Hematopoietic multipotent progenitor cell treated with erythropoietin and hydrocortisone succinate and interleukin-3 and kit ligand, for 15 days (in vitro differentiated cells): ENCODE results near the gene CLMN.

ENCODE experiments used
- DNase-seq: peaks from one replicate; pipeline ENCODE4 v3.0.0-alpha.2; 2015; ENCODE audit warnings: low spot score

CLMN gene

DNA sequence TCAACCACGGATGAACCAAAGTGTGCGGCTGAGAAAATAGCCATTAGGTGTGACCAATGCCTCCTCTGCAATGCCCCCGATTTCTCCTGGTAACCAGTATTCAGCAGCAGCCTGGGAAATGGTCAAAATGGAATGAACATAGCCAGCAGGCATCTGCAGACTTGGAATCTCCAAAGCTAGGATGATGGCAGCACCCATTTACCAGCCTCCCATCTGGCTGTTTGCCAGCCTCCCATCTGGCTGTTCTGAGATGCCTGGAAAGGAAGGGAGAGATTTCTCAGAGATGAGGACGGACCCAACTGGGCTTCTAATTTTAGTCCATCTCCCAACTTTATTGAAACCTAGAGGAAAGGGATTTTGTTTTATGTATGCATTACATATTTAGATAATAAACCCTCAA lies 16.2 kb downstream of the CLMN start:
- DNase-seq: no peak

DNA sequence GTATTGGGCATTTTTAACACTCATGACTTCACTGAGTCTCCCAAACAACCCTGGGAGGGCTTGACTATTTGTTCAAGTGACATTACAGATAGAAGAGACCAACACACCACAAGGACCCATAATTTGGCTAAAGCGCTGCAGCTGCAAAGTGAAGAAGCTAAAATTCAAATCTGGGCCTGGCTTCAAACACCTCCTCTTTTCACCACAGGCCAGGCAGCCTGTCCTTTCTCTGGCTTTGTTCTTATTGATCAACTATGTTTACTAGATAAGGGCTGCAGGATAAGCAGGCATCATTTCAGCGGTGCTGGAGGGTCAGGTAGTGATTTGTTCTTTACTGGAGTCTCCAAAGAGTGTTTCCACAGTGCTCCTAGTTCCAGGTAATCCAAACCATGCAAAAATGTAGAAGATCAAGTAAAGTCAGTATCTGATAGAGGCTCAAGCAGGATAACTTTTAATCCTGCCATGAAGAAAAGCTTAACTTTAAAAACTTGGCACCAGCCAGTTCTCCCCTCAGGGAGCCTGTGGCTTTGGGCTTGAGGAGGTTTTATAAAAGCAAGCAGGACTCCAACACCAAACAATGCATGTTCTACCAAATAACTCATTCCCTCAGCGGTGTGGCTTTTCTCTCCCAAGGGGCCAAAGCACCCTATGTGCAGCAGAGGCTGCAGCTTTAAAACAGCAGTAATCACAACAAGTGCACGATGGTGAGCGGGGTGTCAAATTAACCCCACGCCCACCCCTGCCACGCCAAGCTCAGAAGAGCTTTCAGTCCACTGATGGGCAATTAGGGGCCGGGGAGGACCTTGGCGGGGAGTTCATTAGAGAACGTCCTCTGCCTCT lies 16.8 kb downstream of the CLMN start:
- no peak for DNase-seq

DNA sequence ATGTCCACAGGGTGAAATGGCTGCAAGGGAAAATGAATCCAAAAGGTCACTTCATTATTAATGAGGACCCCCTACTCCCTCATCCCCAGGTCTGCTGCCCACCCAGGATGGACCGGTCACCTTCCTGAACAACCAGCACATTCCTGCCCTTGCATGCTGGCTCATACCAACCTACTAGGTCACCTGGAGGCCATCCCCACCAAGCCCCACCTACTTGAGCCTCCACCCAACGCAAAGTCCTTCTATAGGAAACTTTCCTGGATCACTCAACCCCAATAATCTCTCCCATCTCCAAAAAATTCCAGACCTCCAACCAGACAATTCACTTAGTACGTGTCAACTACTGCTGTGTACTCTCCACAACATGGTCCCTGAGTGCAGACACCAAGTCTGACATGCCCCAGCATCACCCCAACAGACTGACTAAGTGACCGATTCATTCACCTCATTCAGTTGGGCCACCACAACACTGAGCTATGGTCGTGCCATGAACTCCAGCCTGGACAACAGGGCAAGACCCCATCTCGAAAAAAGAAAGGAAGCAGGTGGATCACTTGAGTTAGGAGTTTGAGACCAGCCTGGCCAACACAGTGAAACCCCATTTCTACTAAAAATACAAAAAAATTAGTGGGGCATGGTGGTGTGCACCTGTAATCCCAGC lies 18.1 kb downstream of the CLMN start:
- DNase-seq: no peak

DNA sequence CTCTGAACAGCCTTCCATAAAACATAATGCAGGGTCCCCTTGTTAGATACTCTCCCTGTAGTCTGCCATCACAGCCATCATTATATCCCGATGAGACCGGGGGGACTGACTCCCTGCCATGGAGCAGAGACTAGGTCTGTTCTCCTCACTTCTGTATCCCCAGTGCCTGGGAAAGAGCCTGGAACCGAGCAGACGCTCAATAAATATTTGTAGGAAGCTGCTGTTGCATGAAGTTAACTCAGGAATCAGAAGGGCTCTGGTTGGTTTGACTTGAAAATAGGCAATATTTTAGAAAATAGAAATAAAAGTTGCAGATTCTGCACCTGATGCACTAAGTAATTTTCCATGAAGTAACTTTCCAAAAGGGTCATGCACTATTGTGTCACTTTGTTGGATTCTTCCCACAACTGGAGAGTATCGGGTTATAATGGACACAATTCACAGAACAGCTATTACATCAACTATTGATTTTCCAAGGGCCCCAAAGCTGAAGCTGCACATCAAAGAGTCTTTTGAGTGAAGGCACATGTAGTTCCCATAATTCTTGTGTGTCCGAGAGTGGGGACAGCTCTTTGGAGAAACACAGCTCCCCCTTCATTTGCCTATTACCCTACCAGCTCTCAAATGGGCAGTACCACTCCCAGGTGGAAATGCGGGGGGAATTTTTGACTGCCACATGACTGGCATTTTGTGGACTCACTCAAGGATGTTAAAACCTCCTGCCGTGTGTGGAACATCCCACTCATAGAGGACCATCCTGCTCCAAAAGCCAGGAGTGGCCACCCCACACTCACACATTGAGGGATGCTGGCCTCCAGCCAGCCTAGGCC lies 18.8 kb downstream of the CLMN start:
- DNase-seq: no peak

GRCh38 chr14:95300002-95300696 lies 19.6 kb downstream of the CLMN start:
- no peak for DNase-seq

GRCh38 chr14:95299271-95299670 lies 20.4 kb downstream of the CLMN start:
- DNase-seq: no peak

GRCh38 chr14:95297832-95298231 lies 21.9 kb downstream of the CLMN start:
- DNase-seq: no peak

- DNase-seq: no peak
Observed at GRCh38 chr14:95296966-95297365, 22.7 kb downstream of the CLMN start.

DNA sequence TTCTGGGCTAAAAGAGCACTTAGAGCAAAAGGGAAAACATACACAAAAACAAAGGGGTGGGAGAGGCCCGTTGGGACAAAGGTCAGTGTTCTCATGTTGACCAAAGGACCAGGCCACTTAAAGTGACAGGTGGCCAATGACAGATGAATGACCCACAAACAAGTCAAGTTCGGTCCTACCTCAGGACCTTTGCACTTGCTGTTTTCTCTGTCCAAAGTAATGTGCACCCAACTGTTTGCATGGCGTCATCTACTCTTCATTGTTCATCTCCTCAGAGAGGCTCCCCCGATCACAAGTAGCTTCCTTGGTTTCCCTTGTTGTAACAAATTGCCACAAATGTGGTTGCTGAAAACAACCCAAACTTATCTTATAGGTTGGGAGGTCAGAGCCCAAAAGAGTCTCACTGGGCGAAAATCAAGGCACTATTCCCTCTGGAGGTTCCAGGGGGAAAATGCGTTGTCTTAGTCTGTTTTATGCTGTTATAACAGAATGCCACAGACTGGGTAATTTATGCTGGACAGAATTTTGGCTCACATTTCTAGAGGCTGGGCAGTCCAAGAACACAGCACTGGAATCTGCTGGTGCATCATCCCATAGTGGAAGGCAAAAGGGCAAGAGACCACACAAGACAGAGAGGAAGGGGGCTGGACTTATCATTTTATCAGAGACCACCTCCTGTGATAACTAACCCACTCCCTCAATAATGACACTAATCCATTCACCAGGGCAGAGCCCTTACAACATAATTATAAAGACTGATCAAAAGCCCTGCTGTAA lies 23.9 kb downstream of the CLMN start:
- DNase-seq: no peak

DNA sequence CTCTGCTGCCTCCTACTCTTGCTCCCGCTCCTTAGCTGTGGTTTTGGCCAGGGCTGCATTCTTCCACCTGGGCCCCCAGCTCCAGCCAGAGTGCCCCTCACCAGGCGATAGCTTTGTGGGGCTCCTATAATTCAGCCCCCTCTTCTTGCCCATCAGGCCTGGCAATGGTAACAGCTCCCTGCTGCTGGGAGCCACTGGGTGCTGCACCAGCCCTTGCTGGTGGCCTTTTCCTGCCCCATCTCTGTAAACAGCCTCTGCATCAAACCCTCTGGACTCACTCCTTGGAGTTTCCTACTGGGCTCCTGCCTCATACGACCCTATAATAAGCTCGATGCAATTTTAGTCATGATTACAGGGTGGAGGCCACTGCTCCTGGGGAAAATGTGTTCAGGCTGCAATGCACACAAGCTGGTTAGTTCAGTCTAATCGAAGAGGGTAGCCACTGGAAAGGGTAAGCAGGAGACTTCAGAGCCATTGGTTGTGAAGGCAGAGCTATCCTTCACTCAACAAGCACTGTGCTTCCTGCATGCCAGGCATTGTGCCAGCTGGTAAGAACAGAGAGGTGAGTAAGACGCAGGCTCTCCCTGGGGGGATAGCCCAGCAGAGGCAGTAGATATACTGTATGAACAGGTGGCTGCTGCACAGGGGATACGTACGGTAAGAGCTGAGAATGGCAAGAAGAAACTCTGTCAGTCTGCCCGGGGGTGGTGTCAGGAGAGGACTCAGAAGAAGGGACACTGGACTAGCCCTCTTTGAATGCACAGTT lies 24.7 kb downstream of the CLMN start:
- no peak for DNase-seq

DNA sequence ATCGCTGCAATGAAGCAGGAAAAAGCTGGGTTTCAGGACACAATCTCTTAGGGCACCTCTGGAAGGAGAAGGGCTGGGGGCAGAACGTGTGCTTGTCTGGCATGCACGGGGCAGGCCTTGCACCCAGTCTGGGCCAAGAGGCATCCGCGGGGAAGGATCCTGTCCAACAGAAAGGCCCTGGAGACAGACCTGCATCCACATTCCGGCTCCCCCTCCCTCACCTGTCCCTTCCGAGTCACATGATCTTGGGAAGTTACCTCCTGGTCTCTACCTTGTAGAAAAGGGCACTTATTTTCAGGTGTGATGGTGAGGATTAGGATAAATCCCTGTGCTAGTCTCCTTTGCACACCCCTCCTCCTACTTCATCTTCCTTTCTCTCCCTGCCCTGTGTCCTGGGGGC lies 25.4 kb downstream of the CLMN start:
- no peak for DNase-seq

- DNase-seq: no peak
Observed at GRCh38 chr14:95293449-95293848, 26.3 kb downstream of the CLMN start.

DNA sequence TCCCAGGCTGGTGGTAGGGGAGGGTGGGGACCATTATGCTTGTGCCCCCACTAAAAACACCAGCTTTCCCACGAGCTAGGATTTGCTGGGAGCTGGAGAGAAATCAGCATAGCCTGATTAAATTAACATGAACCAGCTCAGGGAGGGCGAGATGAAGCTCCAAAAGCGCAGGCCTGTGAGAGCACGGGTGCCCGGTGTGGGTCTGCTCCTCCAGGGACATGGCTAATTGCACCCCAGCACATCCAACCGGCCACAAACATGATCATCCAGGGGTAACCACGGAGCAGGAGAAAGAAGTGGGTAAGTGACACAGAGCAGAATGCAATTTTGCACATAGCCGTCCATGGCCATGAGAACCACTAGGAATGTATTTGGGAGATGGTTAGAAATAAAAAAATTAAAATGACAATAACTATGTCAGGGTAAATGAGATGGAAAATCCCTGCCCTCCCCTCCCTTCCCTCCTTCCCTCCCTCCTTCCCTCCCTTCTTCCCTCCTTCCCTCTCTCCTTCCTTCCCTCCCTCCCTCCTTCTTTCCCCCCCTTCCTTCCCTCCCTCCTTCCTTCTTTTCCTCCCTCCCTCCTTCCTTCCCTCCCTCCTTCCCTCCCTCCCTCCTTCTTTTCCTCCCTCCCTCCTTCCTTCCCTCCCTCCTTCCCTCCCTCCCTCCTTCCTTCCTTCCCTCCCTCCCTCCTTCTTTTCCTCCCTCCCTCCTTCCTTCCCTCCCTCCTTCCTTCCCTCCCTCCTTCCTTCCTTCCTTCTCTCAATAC lies 26.9 kb downstream of the CLMN start:
- DNase-seq: no peak

DNA sequence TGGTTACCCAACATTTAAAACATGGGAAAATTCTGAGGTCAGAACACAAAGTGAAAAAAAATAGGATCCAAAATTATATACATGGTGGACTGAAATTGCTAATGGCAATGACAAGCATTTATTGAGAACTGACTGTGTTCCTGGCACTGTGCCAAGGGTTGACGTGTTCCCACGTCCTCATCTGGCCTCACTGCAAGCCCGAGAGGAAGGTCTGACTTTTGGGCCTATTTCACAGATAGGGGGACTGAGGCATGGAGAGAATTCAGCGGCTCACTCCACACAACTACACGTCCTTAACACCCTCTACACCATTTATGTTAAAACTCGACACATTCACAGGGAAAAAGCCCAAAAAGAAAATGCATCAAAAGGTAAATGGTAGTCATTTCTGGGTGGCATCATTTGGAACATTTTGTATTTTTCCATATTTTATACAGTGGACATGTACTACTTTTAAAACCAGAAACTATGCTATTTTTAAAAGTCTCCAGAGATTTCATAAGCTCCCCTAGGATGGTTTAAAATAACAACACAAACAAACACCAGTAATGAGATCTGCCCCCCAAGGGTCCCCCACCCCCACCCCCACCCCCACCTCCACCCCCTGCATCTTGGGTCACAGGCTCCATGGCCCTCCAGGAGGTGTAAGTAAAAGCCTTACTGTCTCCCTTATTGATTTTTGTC lies 27.7 kb downstream of the CLMN start:
- peak; percentile 60 for DNase-seq

DNA sequence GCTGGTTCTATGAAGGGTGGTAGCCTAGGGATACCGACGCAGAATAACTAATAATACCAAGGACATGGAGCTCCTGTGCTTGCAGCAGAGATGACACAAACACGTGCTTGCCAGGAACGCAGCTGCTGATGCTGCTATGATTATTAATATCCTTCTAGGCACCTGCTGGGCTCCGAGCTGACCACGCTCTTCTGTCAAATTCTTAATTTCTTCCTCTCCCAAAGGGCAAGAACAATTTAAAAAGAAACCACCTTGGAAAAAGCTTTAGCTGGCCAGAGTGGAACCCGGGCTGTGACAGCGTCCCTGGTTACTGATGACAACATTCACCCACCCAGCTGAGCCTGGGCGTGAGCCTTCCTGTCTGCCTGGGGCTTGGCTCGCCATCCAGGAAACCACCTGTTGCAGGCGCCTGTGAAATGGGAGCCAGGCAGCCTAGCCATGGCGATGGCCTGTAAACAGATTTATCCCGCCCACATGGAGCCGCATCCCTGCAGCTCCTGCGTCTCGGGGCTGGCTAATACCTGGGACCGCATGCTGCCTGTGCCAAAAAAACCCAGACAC lies 28.8 kb downstream of the CLMN start:
- no peak for DNase-seq

DNA sequence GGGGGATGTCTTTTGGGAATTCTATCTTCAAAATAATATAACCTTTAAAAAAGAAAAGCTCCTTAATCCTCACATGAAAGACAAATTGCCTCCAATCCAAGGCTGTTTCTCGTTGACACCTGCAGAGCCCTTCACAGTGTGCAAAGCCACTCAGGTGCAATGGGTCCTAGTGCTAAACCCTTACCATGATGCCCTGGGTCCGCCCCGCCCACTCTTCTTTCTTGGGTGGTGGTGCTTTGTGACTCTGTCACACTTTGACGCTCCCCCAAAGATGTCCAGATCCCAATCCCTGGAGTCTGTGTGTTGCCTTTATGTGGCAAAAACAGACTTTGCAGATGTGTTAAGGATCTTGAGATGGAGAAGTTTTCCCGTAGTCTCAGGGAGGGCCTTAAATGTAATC lies 29.7 kb downstream of the CLMN start:
- no peak for DNase-seq

- no peak for DNase-seq
Observed at GRCh38 chr14:95289323-95290010, 30.2 kb downstream of the CLMN start.

GRCh38 chr14:95288672-95289322 lies 30.9 kb downstream of the CLMN start:
- DNase-seq: no peak
